ENCODE data around the gene EIF2S1.

EIF2S1 gene

DNA sequence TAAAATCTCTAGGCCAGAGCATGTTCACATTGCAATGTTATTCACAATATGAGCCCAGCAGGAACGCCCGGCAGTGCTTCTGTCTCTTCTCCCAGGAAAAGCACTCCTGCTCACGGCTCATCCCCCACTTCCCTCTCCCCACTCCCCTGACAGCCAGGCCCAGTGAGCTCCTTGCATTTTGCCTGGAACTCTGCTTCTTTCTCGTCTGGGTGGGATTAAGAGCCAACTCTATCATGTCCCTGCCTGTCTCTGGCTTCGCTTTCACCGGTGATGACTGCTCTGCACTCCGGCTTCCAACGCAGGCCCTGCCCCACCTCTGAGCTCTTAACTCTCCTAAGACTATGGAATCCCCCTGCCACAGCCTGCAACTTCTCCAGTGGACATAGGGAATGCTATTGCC, 49.3 kb downstream of the EIF2S1 start:
- no peak overlapping the region for H3K4me3 ChIP-seq (IDR thresholded peaks at IDR 0.05; ENCODE audit: insufficient read depth, low read depth, low read length)
- TF ChIP-seq, protein P1, sequence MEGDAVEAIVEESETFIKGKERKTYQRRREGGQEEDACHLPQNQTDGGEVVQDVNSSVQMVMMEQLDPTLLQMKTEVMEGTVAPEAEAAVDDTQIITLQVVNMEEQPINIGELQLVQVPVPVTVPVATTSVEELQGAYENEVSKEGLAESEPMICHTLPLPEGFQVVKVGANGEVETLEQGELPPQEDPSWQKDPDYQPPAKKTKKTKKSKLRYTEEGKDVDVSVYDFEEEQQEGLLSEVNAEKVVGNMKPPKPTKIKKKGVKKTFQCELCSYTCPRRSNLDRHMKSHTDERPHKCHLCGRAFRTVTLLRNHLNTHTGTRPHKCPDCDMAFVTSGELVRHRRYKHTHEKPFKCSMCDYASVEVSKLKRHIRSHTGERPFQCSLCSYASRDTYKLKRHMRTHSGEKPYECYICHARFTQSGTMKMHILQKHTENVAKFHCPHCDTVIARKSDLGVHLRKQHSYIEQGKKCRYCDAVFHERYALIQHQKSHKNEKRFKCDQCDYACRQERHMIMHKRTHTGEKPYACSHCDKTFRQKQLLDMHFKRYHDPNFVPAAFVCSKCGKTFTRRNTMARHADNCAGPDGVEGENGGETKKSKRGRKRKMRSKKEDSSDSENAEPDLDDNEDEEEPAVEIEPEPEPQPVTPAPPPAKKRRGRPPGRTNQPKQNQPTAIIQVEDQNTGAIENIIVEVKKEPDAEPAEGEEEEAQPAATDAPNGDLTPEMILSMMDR (conservative IDR thresholded peaks at IDR 0.05; ENCODE audit: low read depth, low read length) = no peak
- no peaks in the 10 kb centered on the region for H3K4me1 ChIP-seq (ENCODE audit: low read depth, poor library complexity, severe bottlenecking)
- no peaks in the 10 kb centered on the region for H3K79me2 ChIP-seq (ENCODE audit: insufficient read depth, low read depth)
- H4K20me1 ChIP-seq (ENCODE audit: insufficient read depth) = no peaks in the 10 kb centered on the region
- H3K9ac ChIP-seq = no peak overlapping the region
- H3K36me3 ChIP-seq (ENCODE audit: insufficient read depth) = no peaks in the 10 kb centered on the region
- no peak overlapping the region for H2AFZ ChIP-seq (ENCODE audit: low read depth)
- H3K27me3 ChIP-seq (ENCODE audit: insufficient read depth, low read depth) = no peaks in the 10 kb centered on the region
- no peak overlapping the region for H3K27ac ChIP-seq
- no peak overlapping the region for H3K4me2 ChIP-seq

- H2AFZ ChIP-seq (ENCODE audit: low read depth) = no peak overlapping the region
- H3K9ac ChIP-seq = no peak overlapping the region
- H3K36me3 ChIP-seq (ENCODE audit: insufficient read depth) = no peaks in the 10 kb centered on the region
- no peaks in the 10 kb centered on the region for H3K27me3 ChIP-seq (ENCODE audit: insufficient read depth, low read depth)
- TF ChIP-seq, protein P1 (conservative IDR thresholded peaks at IDR 0.05; ENCODE audit: low read depth, low read length) = no peak
- H3K79me2 ChIP-seq (ENCODE audit: insufficient read depth, low read depth) = no peaks in the 10 kb centered on the region
- no peaks in the 10 kb centered on the region for H4K20me1 ChIP-seq (ENCODE audit: insufficient read depth)
- H3K27ac ChIP-seq = no peak overlapping the region
- H3K4me3 ChIP-seq (IDR thresholded peaks at IDR 0.05; ENCODE audit: insufficient read depth, low read depth, low read length) = no peak overlapping the region
- H3K4me2 ChIP-seq = no peak overlapping the region
- no peaks in the 10 kb centered on the region for H3K4me1 ChIP-seq (ENCODE audit: low read depth, poor library complexity, severe bottlenecking)
Measured at GRCh38 chr14:67410313-67410712, 50.2 kb downstream of the EIF2S1 start.

GRCh38 chr14:67411370-67411769, 51.2 kb downstream of the EIF2S1 start:
- Histone ChIP-seq H4K20me1 (ENCODE audit: insufficient read depth) (no peaks in the 10 kb centered on the region), H3K4me1 (ENCODE audit: low read depth, poor library complexity, severe bottlenecking) (no peaks in the 10 kb centered on the region), H3K36me3 (ENCODE audit: insufficient read depth) (no peaks in the 10 kb centered on the region), H3K79me2 (ENCODE audit: insufficient read depth, low read depth) (no peaks in the 10 kb centered on the region), H3K27ac (no peak overlapping the region), H3K4me2 (no peak overlapping the region), H3K4me3 (IDR thresholded peaks at IDR 0.05; ENCODE audit: insufficient read depth, low read depth, low read length) (no peak overlapping the region), H2AFZ (ENCODE audit: low read depth) (no peak overlapping the region), H3K27me3 (ENCODE audit: insufficient read depth, low read depth) (no peaks in the 10 kb centered on the region), H3K9ac (no peak overlapping the region)
- TF ChIP-seq, protein P1 (conservative IDR thresholded peaks at IDR 0.05; ENCODE audit: low read depth, low read length) = no peak

DNA sequence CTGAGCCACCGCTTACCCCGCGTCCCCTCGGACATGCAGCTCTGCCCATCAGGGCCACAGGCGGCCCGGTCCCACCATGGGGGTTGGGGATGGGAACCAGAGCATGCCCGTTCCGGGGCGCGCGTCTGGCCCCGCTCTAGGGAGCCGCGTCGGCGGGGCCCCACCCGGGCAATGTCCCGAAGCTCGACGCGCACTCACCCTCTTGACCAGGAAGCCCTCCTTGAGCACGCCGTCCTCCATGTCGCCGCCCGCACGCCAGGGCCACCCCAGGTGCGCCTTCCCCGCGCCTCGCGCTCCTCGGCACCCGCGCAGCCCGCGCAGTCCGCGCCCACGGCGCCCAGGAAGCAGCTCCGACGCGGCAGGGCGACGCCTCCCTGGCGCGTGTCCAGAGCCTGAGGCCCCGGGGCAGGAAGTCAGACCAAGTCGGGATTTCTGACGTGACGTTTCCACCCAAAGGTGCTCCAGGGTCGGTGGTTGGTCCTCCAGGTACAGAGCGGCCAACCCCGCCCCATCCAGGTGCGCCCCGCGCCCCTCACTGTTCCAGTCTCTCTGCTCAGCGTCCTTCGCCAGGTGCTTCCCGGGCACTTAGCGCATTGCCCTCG, 51.8 kb downstream of the EIF2S1 start, which contains the start of gene PLEK2:
Gene PLEK2 (minus strand): TSS at position 346 of the 602 bp plus-strand sequence. CDS start 106 bp downstream, at position 240.
- Histone ChIP-seq H3K9ac (no peak within 1 kb of the TSS), H3K4me2 (no peak within 1 kb of the TSS)
- TF ChIP-seq, protein P1 (conservative IDR thresholded peaks at IDR 0.05; ENCODE audit: low read depth, low read length) = no peak

More for the DNA sequence above, 51.8 kb downstream of the EIF2S1 start, which contains the start of gene PLEK2:
- H3K27me3 ChIP-seq (ENCODE audit: insufficient read depth, low read depth) = no peaks in the 10 kb centered on the region
- H3K4me1 ChIP-seq (ENCODE audit: low read depth, poor library complexity, severe bottlenecking) = no peaks in the 10 kb centered on the region
- no peak within 1 kb of the TSS for H3K4me3 ChIP-seq (IDR thresholded peaks at IDR 0.05; ENCODE audit: insufficient read depth, low read depth, low read length)
- no peak within 1 kb of the TSS for H3K27ac ChIP-seq
- no peaks in the 10 kb centered on the region for H4K20me1 ChIP-seq (ENCODE audit: insufficient read depth)
- no peaks in the 10 kb centered on the region for H3K36me3 ChIP-seq (ENCODE audit: insufficient read depth)
- no peaks in the 10 kb centered on the region for H3K79me2 ChIP-seq (ENCODE audit: insufficient read depth, low read depth)
- no peak within 1 kb of the TSS for H2AFZ ChIP-seq (ENCODE audit: low read depth)

All from KMS-11 (cell line).